ENCODE measurements around the gene AGAP1.

AGAP1 gene

GRCh38 chr2:235492850-235493344 is 946 bp upstream of the AGAP1 start:
- DNase-seq: no peak

DNA sequence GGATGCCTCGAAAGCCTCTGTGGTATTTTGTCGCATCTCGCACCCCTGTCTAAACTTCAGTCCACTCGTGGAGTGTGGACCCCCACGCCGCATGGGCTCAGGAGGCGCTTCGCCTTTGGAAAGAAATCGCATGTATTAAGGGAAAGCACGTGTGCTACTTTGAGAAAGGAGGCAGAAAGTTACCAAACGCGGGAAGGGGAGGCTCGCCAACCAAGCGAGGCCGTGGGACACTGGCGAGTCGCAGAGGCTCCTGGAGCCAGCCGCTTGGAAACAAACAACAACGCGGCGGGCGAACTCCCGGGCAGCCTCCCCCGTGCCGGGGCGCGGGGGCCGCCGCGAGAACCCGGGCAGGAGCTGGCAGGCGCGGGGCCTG is 455 bp upstream of the AGAP1 start:
- no peak for DNase-seq

DNA sequence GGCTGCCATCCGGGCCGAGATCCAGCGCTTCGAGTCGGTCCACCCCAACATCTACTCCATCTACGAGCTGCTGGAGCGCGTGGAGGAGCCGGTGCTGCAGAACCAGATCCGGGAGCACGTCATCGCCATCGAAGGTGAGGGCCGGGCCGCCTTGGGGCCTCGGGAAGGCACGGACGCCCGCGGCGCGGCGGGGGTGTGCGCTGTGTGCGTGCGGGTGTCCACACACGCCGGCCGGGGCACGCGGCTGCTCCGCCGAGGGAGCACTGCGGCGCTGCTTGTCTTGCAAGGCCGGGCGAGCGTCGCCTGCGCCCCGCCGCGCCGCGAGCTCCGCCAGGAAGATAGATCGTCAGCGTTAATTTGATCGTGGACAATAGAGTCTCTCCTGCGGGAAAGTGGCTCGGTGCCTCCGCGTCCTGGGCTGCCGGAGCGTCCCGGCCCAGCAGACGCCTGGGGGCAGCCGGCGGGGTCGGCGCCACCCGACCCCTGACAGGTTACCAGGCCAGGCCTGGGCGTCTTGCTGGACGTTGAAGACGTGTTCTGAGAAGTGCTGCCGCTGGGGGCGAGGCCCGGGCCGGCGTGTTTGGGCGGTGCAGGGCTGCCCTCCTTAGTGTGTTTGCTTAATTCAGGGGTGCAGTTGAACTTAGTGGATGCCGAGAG is 1.0 kb downstream of the AGAP1 start:
- no peak for DNase-seq

DNA sequence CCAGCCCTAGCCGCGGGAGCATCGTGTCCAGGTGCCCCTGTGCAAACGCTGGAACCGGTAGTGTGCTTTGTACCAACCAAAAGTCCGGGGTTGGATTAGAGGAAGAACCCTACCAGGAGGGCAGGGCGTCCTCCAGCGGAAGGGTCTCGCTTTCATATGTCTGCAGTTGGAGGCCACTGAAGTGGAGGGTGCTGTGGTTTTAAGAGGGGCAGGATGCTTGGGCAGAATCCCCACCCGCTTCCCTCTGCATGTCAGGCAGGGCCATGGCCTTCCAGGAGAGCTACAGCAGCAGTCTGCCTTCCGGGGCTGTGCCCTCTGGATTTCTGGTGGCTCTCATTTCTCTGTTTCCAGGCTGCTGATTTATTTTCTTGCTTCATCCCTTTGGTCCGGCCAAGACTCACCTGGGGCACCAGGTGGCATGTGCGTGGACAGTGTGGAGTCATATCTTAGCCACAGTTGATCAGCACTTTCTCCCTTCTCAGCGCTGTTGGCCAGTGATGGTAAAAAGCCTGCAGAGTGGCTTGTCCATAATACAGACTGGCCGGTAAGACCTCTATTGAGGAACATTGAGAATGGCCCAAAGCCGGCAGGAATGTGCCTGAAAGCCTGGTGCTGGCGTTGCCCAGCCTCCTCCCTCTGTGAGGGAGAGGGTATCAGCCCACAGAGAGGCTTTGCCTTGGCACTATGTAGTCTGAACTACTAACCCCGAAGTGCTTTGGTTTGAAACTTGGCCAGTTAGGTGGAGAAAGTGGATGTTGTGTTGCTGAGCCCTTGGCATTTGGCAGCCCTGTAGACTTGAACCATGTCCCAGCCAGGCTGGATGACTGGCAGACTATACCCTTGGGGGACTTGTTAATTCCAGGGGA is 1.8 kb downstream of the AGAP1 start:
- DNase-seq: no peak

DNA sequence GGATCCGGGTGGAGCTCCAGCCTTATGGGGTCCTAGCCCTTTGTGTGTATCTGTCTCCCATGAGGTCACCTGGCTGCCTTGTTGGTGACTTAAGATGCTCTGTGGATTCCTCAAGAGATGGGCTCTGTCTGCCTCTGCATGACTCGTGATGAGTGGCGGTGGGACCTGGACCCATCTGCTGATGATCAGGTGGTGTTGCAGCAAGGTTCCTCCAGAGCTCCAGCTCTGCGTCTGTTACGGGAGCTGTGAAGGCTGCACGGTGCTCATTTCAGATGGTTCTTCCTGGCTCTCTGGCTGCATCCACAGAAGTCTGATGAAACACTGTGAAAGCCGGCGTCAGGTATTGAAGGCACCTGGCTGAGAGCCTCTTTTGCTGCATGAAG is 2.4 kb downstream of the AGAP1 start:
- DNase-seq: no peak

- no peak for DNase-seq
Measured at GRCh38 chr2:235497096-235497495, 3.3 kb downstream of the AGAP1 start.

DNA sequence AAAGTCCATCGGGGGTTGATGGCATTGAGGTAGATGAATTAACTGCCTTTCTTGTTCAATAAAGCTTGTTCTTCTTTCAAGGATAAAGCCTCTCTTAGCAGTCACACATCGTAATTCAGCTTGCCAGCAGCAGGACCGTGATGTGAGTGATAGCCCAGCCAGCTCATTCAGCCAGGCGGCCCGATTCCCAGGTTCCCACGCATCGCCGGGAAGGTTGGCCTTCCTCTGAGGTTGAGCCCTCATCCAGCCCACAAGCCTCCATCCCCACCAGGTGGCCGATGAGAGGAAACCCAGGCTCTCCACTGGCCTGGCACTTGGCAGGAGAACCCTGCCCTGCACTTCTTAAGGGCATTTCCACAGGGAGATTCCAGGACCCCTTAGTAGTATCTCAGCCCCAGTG is 4.7 kb downstream of the AGAP1 start:
- DNase-seq: no peak

- no peak for DNase-seq
Measured at GRCh38 chr2:235498946-235499812, 5.3 kb downstream of the AGAP1 start.

DNA sequence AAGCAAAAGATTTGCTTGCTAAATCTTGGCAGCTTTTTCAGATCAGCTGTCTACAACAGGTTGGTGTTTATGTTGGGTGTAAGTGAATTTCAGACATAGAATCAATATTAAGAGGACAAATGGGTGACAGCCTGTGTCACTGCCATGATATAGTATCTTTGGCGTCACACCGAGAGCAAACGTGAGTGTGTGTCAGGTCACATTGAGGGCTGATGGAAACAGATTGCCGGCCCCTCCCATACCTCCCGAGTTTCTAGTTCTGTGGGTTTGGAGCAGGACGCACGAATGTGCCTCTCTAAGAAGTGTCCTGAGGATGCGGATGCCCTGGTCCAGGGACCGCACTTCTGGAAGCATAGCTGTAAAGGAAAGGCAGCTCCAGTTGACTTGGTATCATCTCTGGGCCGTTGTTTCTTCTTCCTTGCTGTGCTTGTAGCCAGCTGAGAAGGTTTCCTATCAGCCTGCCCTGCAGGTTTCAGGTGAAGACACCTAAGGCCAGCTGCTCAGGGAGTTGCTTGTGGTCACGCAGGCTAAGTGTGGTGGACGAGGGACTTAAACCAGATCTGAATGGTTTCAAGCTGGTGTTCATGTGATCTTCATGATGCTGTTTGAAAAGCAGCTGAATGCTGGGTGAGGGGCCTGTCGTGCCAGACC is 6.4 kb downstream of the AGAP1 start:
- DNase-seq: no peak

DNA sequence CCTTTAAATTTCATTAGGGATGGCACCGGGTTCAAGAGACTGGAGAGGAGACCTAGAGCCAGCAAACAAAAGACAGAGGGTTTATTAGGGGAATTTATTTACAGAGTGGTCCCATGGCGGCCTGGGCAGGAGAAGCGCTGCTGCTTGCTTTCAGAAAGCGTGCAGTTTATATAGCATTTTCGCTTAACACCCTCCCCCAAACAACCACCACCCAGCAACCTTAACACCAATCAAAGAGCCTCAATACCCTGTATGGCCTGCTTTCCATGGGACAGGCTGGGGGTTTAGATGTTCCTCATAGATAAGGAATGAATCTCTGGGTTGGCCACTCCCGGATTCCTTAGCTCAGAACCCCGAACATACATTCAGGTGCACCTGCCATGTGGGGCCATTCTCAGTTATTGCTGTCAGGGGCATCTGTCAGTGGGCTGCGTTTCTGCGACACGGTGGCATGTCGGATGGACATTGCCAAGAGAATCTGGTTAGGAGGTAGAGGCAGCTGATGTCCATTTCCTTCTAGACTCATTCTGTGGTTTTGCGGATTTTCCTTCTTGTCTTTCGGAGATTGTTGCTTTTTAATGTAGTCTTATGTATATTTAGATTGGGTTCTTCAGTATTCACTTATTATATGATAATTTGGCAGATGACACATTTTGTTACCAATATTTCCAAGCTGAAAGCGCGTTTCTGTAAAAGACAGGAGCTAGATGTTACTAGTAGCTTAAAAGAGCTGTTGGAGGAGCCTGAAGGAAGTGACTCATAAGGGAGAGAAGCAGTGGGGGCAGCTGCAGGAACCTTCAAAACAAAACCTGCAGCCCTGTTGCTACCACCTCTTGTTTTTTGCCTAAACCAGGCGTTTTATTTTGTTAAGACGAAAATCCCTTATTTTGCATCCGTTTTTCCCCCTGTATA is 7.2 kb downstream of the AGAP1 start:
- no peak for DNase-seq

- no peak for DNase-seq
Measured at GRCh38 chr2:235501673-235502031, 7.8 kb downstream of the AGAP1 start.

- no peak for DNase-seq
Measured at GRCh38 chr2:235502336-235502735, 8.5 kb downstream of the AGAP1 start.

- no peak for DNase-seq
Measured at GRCh38 chr2:235504441-235505180, 10.8 kb downstream of the AGAP1 start.

DNA sequence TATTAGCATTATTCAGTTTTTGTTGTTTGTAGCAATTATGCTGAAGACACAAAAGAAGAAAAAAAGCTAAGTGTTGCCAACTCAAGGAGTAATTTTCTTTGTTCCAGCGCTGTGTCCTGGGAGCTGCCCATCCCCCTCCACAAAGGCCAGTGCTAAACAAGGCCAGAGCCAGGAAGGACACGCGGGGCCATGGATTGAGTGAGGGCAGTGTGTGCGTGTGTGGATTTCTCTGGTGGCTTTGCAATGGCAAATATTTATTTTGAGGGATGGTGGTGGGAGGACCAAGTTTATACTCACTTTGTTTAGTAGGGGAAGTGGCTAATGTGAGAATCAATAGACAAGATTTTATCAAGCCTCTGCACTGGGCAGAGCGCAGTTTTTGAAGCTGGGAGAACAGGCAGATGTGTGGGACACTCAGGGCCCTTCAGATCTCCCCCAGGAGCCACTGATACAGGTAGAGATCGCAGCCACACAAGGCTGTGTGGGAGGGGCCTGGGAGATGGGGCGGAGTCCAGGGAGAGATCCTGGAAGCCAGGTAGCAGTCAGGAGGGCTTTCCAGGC is 11.4 kb downstream of the AGAP1 start:
- no peak for DNase-seq

DNA sequence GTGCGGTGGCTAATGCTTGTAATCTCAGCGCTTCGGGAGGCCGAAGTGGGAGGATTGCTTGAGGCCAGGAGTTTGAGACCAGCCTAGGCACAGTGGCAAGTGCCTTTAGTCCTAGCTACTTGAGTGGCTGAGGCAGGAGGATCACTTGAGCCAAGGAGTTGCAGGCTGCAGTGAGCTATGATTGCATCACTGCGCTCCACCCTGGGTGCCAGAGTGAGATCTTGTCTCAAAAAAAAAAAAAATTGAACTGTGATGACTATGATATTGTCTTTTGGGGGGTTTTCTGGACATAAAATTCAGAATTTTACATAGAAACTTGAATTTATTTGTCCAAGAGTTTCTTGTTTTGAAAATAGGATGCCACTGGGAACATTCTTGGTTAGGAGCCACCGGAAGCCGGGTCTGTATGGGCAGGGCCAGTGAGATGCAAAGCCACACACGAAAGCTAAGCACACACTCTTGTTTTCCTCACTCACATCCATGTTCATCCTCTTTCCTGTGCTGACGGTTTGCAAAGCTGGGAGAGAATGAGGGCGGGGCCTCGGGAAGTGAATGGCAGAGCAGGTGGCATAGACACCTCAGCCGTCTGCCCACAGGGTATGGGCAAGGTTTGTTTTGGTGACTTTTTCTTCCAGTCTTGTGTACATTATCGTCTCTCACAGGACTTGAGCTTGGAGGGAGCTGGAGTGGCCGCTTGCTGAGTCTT is 12.6 kb downstream of the AGAP1 start:
- DNase-seq: no peak

- DNase-seq: no peak
Measured at GRCh38 chr2:235506997-235507615, 13.3 kb downstream of the AGAP1 start.

- no peak for DNase-seq
Measured at GRCh38 chr2:235507928-235508327, 14.1 kb downstream of the AGAP1 start.

GRCh38 chr2:235508371-235509160 is 14.7 kb downstream of the AGAP1 start:
- DNase-seq: no peak

GRCh38 chr2:235510318-235510717 is 16.5 kb downstream of the AGAP1 start:
- DNase-seq: no peak

All from CD4-positive, alpha-beta T cell treated with Interleukin-6 for 4 hours (primary cell).